GM18499 (cell line): Measurements from ENCODE around the gene ZMPSTE24.
A peak's percentile ranks its signal among the peaks of the same experiment; 100 is the strongest.
"Not testable (repeated sequence)": the region's sequence is repeated elsewhere in the genome, so short reads cannot be mapped to it uniquely, and the experiment has no call there.

Experiments used
- ATAC-seq: cut with Tn5 transposase; IDR thresholded peaks from one replicate; pipeline ENCODE4 v1.9.1; 2021; ENCODE audit warnings: moderate number of reproducible peaks; ENCODE audit not compliant: insufficient read depth, unreplicated experiment

ZMPSTE24 gene

DNA sequence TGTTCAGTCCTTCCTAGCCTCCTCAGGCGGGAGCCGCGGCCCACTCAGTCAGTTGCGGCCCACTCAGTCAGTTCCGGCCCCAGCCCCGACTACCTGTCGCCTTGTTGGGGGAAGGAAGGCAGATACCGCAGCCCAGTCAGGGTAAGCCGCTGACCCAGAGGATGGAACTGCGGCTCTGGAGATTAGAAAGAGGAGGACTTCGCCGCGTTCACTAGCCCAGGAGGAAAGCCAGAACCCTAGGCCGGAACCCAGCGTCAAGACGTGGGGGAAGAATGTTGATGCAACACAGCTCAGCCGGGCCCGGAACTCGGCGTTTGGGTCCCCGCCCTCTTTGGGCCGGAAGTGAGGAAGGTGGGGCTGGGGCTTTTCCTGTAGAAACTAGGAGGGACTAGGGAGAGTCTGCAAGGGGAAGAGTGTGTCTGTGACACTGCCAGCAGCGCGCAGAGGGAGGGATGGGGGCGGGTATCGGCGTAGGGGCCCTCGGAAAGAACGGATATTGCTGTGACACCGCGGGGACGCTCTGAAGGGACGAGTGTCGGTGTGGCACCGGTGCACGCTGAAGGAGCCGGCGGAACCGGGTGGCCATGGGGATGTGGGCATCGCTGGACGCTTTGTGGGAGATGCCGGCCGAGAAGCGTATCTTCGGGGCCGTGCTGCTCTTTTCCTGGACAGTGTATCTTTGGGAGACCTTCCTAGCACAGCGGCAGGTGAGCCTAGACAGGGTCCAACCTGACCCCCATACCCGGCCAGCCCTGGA is at the start of gene ZMPSTE24:
Gene ZMPSTE24 (plus strand): TSS at position 549 of the 757 bp plus-strand sequence. CDS start 36 bp downstream, at position 585.
- peak; percentile 75 for ATAC-seq

DNA sequence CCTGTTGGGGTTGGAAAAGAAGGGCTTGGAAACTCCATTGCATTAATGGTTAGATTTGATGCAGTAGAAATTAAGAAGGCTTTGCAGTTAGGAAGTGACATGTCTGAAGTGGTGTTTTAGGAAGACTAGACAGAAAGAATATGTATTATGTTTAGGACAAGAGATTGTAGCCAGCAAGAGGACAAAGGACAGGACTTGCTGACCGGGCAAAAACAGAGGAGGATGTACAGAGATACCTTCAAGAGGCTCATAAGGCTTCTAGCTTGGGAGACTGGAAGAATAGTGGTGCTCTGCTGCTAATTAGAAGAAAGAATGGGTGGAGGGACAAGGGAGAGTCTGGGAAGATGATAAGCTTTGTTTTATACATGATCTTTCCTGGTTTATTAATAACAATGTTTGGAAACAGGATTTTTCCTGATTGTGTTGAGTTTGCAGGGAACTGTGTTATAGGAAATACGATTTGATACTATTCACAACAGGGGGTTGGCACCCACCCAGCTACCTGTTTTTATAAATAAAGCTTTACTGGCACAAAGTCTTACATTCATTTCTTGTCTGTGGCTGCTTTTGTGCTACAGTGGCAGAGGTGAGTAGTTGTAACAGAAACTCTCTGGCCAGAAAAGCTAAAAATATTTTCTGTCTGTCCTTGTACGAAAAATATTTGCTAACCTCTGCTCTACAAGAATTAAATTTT is 47.4 kb upstream of the ZMPSTE24 start:
- ATAC-seq: no peak

DNA sequence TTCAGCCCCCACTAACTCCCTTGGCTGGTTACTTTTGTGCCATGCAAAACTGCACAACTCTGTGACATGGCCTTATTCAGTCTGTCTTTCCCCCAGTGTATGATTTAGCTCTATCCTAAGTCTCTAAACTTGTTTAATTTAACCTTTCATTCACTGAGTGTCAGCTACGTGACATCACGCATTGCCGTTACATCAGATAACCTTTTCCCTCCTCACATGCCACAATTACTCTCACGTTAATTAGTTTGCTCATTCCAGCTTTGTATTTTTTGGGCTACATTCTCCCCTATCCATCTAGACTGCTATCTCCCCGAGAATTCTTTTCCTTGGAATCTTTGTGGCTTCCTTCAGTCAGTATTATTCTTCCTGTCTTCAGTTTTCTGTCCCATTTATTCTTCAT is 39.7 kb upstream of the ZMPSTE24 start:
- ATAC-seq: no peak

- not testable (repeated sequence) for ATAC-seq
Measured at GRCh38 chr1:40221471-40221905, 36.5 kb upstream of the ZMPSTE24 start.

DNA sequence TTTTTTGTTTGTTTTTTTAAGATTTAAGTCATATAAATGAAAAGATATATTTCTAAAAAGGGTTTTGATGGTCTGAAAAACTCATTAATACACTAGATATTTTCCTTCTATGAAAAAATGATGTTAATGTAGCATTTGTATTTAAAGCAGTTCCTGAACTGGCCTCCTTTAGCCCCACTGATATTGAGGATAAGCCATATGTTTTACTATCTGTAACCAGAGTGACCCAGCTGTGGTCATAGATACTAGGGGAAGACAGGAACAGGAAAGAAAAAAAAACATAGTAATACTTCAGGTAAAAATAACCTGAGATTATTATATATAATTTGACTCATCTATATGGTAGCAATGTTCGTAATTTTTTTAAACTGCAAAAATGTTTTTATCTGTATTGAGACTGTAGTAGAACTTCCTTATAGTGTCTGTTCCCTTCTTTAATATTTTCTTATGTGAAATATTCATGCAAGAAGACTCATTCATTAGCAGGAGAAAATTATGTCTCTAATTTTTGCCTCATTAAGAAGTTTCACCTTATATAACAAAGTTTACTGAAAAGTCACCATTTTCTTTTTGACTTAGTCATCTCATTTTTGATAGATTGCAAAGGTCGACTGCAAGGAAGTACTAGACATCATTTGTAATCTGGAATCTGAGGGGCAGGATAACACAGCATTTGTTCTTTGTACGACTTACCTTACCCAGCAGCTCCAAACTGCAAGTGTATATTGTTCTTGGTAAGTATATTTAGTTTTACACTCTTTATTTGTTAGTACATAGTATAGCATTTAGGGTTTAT is 35.9 kb upstream of the ZMPSTE24 start:
- no peak for ATAC-seq

DNA sequence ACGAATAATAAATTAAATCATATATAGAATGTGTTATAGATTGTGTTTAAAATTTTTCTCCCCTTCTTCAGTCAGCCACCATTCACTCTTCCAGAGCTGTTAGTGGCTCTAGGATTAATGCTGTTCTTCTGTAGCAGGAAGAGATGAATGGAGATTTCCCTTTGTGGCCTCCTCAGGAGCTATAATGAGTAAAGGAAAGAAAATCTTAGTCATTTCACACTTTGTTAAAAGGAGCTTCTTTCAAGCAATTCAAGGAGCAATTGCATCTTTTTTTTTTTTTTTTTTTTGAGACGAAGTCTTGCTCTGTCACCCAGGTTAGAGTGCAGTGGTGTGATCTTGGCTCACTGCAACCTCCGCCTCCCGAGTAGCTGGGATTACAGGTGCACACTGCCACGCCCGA is 34.0 kb upstream of the ZMPSTE24 start:
- ATAC-seq: no peak

DNA sequence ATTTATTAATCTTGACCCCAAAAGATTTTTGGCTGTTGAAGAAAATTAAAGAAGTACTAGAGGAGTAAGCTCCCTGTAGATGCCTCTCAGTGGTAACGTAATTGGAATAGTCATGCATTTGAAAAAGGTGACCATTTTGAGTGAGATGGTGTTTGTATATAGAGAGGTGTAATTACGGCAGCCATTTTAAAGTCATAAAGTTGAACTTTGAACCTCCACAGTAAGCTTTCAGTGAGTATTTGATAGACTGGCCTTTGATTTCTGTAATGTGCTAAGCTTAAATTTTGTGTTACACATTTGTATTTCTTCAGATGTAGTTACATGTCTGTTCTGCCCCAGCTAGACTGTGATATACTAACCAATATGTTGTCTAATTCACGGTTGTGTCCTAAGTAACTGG is 31.8 kb upstream of the ZMPSTE24 start:
- no peak for ATAC-seq

- peak; percentile 82 for ATAC-seq
Measured at GRCh38 chr1:40232444-40232843, 25.6 kb upstream of the ZMPSTE24 start.

GRCh38 chr1:40239626-40240025 is 18.4 kb upstream of the ZMPSTE24 start:
- no peak for ATAC-seq

DNA sequence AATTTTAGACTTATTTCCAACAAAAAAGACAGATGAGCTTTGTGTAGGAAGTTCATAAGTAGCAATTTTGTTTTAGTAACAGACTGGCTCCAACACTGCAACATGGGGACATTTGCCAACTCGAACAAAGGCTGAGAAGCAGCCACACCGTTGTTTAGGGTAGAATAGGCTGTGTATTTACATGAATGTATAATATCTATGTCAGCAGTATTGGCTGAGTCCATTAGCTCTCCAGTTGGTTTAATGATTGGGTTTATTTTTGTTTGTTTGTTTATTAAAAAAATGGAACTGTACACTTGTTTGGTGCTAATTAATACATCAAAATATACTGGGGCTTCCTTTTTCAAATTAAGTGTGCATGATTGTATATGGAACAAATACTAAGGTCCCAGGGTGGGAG is 17.6 kb upstream of the ZMPSTE24 start:
- no peak for ATAC-seq

GRCh38 chr1:40241362-40241761 is 16.7 kb upstream of the ZMPSTE24 start:
- peak; percentile 10 for ATAC-seq

- ATAC-seq: no peak
Measured at GRCh38 chr1:40243351-40243750, 14.7 kb upstream of the ZMPSTE24 start.

- no peak for ATAC-seq
Measured at GRCh38 chr1:40244138-40244744, 13.8 kb upstream of the ZMPSTE24 start.

DNA sequence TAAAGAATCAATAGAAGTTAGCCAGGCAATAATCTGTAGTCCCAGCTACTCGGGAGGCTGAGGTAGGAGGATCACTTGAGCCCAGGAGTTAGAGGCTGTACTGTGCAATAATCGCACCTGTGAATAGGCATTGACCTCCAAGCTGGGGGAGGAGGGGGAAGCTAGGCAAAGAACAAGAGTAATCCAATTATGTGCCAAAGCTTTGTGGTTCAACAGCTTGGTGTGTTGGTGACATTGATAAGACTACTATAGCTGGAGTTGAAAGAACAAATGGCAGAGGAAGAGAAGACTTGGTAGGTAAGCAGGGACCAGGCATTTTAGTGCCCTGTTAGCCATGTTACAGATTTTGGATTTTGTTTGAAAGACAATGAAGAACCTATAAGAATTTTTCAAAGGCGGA is 12.3 kb upstream of the ZMPSTE24 start:
- no peak for ATAC-seq

DNA sequence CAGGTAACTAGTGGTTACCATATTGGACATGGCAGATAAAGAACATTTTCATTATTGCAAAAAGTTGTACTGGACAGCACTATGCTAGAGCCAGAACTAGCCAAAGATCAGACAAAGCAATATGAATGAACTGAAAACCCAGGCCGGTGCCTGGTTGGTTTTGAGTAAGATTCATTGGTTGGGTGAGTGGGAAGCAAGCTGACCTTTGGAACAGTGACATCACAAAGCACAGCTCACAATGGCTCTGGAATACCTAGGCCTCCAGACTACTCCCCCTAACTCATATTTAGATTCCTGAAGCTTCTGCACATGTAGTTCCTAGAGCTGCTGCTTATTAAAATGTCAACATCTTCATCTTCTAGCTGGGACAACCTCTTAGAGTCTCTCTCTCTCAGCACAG is 10.4 kb upstream of the ZMPSTE24 start, which contains the start of gene TMCO2:
Gene TMCO2 (plus strand): TSS at position 283 of the 400 bp plus-strand sequence. CDS start 57 bp downstream, at position 340.
- no peak for ATAC-seq

DNA sequence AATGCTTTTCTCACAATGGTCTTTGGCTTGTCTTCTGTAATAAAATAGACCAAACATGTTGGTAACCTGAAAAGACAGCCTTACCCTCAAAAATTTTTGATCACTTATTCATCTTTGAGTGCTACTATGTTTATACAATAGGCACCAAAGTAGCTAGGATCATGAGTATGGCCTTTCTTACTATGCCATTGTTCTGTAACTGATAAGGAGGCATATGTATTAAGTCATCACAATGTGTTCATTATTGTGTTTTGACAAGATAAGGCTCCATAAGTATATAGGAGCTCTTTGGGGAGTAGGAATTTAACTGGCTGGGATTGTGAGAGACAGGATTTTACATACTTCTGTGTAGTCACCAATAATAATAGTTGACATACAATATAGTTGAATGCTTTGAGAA is 9.6 kb upstream of the ZMPSTE24 start:
- no peak for ATAC-seq

GRCh38 chr1:40251456-40251855 is 6.6 kb upstream of the ZMPSTE24 start:
- no peak for ATAC-seq

DNA sequence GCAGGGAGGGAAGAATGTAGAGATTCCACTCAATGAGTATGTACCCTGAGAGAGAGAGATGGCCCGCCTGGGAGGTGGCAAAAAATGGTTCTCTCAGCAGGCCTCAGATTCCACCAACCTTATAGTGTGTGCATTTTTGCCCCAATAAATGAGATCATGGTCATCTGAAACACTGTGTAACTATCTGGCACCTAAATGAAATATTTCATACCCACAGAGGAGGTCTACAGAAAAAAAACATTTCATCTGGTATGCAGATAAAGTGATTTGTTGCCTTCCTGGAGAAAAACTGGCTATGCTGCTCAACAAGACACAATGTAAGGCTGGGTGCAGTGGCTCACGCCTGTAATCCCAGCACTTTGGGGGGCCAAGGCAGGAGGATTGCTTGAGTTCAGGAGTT is 5.4 kb upstream of the ZMPSTE24 start:
- ATAC-seq: no peak

DNA sequence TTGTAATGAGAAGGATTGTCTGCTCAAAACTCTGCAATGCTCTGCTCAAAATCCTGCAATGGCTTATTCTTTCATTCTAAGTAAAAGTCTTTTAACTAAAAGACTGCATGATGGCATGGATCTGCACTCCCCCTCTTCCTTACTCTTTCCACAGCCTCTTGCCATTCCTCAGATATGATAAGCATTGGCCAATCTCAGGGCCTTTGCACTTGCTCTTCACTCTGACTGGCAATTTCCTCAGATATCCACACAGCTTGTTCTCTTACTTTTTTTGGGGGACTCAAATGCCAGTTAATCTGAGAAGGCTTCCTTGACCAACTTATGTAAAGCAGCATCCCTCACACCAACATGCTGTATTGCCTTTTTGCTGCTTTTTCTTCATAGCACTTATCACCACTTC is 2.8 kb upstream of the ZMPSTE24 start:
- ATAC-seq: no peak

DNA sequence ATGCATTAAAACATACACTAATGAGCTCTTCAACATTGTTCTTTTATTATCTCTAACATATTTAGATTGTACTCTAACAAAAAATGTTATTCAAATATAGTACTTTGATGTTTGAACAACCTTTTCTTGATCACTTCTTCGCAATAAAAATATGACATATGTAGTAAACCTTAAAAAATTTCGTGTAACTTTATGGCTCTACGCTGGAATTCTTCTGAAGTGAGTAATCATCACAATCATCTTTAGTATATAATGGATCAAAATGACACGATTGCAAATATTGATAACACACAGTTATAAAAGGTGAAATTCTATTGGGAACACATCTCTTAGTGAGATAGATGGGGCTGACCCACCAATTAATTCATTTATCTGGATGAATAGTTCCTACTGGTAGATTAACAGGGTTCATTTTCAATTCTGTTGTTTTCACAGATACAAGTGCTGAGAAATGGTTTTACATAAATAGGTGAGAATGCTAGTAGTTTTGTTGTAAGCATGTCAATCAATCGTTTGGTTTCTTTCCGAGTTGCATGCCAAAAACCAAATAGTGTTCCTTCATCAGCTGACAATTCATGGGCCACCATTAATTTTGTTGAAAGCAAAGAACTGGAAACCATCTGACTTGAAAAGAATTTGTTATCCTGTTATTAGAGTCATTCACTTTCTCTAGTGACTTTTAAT is 1.5 kb upstream of the ZMPSTE24 start:
- ATAC-seq: no peak
